ENCODE data around the gene MAGI3.
"Not testable (repeated sequence)": the region's sequence is repeated elsewhere in the genome, so short reads cannot be mapped to it uniquely, and the experiment has no call there.

The MAGI3 gene

DNA sequence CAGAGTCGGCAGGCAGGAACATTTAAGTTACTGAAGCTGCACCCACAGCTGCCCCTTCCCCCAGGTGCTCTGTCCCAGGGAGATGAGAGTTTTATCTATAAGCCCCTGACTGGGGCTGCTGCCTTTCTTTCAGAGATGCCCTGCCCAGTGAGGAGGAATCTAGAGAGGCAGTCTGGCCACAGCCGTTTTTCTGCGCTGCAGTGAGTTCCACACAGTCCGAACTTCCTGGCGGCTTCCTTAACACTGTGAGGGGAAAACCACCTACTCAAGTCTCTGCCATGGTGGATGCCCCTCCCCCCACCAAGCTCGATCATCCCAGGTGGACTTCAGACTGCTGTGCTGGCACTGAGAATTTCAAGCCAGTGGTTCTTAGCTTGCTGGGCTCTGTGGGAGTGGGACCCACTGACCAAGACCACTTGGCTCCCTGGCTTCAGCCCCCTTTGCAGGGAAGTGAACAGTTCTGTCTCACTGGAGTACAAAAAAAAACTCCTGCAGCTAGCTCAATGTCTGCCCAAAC, 185.5 kb downstream of the MAGI3 start:
- not testable (repeated sequence) for FAIRE-seq; DNase-seq (ENCODE audit: low spot score)

DNA sequence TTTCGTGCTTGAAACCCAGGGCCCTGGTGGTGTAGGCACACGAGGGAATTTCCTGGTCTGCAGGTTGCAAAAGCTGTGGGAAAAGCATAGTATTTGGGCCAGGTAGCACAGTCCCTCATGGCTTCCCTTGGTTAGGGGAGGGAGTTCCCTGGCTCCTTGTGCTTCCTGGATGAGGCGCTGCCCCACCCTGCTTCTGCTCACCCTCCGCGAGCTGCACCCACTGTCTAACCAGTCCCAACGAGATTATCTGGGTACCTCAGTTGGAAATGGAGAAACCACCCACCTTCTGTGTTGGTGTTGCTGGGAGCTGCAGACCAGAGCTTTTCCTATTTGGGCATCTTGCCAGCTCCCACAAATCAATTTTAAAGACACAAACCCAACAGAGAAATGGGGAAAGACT, 186.0 kb downstream of the MAGI3 start:
- no peak for DNase-seq (ENCODE audit: low spot score)
- FAIRE-seq = no peak

DNA sequence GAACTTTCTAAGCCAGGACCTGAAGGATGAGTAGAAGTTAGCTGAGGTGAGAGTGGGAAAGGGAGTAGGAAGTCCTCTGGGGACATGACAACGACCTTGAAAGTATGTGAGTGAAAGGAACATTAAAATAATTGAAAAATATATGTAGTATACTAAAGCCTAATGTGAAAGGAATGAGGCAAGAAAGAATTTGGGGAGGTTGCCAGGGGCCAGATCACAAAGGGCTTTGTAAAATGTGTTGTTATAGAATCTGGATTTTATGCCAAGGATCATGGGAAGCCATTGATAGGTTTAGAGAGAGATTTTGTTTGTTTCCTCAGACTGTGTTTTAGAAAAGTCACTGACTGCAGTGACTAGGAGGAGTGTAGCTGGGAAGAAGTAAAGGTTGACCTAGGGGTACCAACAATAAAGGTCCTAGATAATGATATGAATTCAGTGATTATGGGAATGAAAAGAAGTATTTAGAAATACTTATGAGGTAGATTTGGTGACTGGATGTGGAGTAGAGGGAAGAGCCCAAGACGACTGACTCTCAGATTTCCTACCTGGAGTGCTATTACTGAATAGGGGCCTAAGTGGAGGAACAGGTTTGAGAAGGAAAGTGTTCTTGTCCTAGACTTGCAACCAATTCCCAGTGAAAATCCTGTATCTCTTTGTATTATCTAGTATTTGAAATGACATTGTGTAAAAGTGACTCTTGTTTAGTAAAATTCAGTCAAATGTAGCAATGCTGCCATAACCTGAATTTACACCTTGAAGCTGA, 189.1 kb downstream of the MAGI3 start:
- no peak for FAIRE-seq
- DNase-seq (ENCODE audit: low spot score) = no peak

DNA sequence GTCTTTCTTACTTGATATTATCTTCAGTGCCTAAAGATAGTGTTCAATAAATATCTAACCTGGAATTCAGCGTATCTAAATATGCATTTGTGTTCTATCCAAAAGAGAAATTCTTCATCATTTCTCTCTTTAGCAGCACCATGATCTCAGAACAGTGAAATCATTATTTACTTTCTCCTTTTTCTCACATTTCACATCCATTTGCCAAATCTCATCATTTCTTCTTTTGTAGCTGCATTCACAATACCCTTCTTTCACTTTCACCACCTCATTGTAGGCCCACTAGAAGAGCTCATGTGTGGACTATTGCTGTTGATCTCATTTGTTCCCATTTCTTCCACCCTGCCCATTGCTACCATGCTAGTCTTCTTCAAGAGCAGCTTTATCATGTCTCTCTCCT, 191.0 kb downstream of the MAGI3 start:
- DNase-seq (ENCODE audit: low spot score) (no peak), FAIRE-seq (no peak)

DNA sequence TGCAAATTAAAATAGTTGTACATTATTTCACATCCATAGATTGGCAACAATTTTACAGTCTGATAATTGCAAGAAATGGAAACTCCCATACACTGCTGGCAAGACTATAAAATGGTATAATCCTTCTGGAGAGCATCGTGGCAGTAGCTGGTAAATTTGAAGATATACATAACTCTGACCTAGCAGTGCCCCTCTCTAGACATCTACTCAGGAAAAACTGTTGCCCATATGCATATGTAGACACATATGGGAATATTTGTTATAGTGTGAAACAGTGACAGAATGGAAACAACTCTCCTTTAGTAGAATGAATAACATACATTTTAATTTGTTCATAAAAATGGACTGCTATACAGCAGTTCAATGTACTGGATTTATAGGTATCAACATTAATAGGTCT, 191.8 kb downstream of the MAGI3 start:
- DNase-seq (ENCODE audit: low spot score) (no peak), FAIRE-seq (no peak)

DNA sequence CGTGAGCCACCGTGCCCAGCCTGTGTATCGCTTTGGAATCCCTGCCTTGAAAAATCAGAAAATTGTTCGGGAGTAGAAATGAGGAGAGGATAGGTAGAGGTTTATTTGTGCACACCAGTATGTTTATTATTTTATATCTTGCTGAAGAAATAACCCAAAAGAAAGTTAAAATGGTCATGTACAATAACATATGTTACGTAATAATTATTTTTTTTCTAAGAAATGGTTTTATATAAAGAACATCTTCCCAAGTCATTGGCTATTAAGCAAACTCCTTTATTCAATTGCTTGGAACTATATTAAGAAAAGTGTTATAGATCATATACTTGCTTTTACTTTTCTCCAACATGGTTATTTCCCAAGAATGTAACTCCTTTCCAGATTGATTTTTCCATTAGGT, 197.2 kb downstream of the MAGI3 start:
- no peak for FAIRE-seq
- DNase-seq (ENCODE audit: low spot score) = no peak

DNA sequence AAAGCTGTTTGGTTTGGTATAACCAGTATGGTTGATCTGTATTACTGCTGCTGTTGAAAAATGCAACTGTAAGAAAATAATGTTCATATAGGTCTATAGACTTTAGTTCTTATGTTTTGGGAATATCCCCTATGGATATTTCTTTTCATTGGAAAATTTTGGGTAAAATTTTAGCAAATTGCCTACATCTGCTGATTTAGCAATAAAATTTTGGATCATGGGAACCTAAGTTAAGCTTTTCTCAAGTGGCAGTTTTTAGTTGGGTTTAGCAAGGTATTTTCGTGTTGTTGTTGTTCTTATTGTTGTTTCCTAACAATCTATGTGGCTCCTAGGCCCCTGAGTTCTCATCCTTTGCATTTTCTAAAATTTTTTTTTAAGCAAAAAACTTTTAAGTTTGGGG, 201.9 kb downstream of the MAGI3 start:
- DNase-seq (ENCODE audit: low spot score) = no peak
- no peak for FAIRE-seq

DNA sequence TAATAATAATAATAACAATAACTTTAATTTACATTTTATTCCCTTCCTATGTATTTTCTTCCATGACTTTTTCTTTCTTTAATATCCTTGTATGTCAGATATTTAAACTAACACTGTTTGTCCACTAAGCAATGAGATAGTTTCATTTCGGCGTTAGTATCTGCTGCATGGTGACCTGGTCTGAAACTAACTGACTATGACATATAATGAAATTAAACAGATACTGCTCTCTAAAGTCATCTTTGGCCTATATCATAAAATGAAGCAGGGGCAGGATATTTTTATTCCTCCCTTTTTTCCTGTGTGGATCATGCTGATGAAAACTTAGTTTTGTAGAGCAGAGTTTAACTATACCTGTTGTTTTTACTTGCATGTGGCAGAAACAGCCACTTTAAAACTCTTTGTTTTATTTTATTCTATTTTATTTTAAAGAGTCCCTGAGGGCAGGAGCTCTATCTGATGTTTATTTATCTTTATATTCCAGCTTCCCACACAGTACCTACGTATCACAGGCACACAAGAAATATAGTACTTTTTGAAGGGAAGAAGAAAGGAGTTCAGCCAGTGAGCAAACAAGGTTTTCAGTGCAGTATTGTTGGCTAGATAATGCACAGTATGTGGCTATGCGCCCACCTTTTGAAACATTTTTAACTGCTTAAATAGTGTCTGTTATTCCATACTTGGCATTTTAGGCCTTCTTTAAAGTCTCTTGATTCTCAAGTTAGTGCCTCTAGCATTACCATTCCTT, 203.4 kb downstream of the MAGI3 start:
- DNase-seq (ENCODE audit: low spot score) (no peak), FAIRE-seq (no peak)

DNA sequence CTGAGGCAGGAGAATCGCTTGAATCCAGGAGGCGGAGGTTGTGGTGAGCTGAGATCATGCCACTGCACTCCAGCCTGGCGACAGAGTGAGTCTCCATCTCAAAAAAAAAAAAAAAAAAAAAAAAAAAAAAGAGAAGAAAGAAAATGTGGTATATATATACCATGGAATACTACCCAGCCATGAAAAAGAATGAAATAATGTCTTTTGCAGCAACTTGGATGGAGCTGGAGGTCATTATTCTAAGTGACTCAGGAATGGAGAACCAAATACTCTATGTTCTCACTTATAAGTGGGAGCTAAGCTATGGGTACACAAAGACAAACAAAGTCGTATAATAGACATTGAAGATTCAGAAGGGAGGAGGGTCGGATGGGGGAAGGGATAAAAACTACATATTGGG, 214.2 kb downstream of the MAGI3 start:
- DNase-seq (ENCODE audit: low spot score); FAIRE-seq: not testable (repeated sequence)

DNA sequence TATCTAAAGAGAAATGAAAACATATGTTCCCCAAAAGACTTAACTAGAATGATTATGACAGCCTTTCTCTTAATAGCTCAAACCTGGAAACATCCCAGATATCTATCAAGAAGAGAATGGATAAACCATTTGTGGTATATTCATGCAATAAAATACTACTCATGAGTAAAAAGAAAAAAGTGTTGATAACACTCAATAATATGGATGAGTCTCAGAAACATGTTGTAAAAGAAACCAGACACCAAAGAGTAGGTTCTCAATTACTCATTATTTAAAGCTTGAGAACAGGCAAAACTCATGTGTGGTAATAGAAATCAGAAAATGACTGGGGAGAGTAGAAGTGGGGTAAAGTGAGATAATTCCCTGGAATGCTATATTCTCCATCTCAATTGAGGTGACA, 214.8 kb downstream of the MAGI3 start:
- DNase-seq (ENCODE audit: low spot score) = no peak

DNA sequence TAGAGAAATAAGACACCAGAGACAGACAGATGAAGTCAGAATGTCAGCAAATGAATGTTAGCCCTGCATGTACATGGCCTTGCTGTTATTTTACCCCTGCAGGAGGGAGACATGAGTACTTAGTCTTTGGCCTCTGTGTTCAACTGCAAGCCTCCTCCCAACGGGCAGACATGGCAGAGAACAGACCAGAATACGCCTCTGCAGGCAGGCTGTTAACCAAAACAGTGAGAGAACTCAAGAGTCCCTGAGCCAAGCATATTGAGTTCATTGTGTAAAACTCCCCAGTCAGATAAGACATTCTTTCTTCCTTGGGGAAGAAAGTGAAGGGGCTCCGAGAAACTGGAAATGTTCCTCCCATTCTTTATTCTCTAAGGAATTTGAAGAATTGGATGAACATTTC, 218.1 kb downstream of the MAGI3 start:
- FAIRE-seq (no peak), DNase-seq (ENCODE audit: low spot score) (no peak)

More for the DNA sequence above, 214.8 kb downstream of the MAGI3 start:
- no peak for FAIRE-seq

DNA sequence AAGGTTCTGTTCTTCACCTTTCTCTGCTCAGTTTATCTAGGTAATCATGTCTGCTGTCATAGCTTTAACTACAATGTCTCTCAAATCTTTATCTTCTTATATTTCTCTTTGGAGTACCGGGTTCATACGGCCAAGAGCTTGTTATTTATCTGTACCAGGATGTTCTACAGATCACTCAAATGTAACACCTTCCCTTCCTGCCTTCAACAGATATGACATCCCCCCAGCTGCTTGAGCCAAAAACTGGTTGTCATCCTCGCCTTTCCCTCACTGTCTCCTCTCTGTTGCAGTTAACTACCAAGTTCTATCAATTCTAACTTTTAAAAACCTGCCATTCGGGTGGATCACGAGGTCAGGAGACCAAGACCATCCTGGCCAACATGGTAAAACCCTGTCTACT, 220.1 kb downstream of the MAGI3 start:
- FAIRE-seq = no peak
- no peak for DNase-seq (ENCODE audit: low spot score)

DNA sequence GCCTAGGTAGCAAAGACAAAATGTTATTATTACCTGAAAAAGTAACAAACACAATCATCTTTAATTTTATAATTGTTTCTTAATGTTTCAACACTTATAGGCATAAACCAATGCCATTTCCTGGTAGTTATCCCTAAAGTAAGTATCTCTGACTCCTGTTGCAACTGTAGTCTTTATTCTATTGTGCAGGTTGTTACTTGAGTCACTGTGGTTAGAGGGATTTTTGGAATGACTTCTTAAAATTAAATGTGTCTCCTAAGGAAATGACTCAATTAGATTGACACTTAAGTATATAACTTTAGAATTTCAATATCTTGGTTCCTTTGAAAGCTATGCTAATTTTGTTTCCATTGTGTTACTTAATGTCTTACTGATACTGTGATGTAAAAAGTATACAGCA, 225.1 kb downstream of the MAGI3 start:
- DNase-seq (ENCODE audit: low spot score) (no peak), FAIRE-seq (no peak)

DNA sequence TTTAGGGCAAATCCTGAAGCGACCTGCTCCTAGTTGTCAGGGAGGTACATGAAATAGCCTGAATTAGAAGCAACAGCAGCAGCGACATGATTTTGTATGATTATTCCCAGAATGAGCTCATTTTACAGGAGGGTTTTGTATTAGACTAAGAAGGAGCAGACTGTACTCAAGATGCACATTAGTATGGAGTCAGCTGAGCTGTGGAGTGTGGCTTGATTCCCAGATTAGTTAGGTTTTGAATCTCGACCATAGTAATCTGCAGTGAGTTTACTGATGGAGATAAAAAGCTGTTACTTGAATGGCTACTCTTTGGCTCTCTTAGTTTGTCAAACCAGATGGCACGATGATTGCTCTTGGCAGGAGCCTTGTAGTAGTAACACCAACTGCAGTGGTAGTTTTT, 225.8 kb downstream of the MAGI3 start:
- no peak for FAIRE-seq
- DNase-seq (ENCODE audit: low spot score) = no peak

DNA sequence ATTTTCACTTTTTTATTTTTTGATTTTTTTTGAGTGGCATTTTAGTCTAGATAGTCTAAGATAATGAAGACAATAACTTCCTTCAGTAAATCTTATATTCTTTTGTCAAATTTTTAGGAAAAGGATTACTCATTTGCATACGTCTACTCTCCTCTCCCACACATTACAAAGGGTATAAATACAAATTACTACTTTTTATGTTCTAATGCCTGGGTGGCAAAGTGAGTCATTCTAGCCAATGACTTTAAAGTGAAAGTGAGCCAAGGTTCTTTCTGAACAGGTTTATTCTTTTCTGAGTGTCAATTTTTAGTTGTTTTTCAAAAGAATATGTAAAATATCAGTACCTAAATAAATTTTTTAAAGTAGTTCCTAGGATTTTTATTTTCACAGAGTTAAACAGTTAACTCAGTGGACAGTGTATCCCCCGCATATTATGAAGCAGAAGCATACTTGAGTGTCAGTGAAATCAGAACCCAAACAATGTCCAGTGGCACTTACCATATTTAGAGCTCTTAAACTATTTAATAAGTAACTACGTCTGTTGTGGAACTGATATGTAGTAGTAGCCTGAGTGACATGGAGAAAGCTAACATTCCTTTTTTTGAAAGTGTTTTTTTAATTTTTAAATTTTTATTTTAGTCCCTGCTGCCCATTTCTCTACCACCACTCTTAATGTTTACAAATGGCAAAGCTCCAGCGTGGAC, 227.3 kb downstream of the MAGI3 start:
- DNase-seq (ENCODE audit: low spot score) (no peak), FAIRE-seq (no peak)

DNA sequence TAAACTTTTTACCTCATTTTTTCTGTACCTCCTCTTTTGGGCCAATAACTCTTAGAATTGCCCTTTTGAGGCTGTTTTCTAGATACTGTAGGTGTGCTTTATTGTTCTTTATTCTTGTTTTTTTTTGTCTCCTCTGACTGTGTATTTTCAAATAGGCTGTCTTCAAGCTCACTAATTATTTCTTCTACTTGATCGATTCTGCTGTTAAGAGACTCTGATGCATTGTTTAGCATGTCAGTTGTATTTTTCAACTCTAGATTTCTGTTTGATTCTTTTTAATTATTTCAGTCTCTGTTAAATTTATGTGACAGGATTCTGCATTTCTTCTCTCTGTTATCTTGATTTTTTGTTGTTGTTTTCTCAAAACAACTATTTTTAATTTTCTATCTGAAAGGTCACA, 238.7 kb downstream of the MAGI3 start:
- FAIRE-seq = no peak
- DNase-seq (ENCODE audit: low spot score) = no peak

DNA sequence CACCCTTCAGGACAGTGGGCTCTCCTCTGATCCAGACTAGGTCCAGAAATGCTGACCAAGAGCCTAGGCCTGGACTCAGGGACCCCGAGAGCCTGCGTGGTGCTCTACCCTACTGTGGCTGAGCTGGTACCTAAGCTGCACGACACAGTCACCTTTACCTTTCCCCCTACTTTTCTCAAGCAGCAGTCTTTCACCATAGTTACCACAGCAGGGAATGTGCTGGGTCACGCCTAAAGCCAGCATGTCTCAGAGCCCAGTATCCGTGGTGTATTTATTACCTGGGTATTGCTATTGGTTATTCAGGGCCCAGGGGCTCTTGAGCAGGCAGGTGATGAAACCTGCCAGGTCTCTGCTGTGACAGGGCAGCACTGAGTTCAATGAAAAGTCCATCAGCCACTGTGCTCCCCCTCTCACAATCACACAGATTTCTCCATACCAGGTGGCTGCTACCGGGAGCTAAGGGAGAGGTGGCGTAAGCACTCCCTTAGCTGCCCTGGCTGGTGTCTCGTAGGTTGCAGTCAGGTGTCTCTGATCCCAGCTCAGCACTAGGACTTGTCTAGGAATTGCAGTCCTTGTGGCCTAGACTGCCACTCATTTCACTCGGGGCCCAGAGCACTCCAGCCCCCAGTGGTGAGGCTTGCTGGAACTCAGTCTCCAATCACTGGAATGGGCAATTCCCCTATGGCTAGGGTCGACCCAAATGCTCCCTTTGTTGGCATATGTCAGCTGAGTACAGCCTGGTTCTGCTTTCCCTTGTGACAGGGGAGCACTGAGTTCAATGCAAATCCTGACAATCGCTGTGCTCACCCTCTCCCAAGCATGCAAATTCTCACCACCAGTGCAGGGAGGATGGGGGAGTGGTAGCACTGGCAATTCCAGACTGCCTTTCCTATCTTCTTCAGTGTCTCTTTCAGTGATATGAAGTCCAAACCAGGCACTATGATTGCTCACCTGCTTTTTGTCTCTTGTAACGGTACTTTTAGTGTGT, 240.3 kb downstream of the MAGI3 start:
- FAIRE-seq (peak; percentile 42), DNase-seq (ENCODE audit: low spot score) (no peak)

DNA sequence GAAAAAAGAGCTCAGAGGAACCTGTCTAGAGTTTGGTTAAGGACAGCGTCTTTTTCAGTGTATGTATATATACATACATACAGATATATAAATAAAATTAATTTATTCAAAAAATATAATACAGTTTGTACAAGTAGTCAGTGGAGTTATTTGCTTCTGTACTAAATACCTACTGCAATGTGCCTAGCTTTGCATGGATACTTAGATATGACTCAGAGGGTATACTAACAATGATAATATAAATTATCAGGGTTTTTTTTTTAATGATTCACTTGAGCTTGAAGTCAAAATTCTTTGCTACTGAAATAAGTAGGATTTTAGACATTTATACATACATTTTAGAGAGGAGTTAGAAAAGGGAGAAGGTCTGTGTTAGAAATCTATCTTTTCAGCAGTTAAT, 251.1 kb downstream of the MAGI3 start:
- DNase-seq (ENCODE audit: low spot score) (no peak), FAIRE-seq (no peak)

DNA sequence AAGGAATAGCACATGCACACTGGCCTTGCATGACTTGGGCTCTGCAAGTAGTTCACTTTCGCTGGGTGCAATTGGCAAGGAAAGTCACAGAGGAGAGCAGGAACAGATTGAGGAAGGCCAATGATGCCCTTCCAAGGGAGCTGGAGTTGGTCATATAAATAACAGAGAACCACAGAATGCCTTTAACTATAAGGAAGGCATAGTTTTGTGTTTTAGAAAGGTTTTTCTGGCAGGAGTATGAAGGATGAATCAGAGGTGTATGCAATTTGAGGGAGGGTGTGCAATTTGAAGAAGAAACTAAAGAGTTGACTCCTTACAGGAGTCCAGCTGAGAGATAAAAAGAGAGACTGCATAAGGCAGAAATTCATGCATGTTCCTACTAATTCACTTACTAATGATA, 256.8 kb downstream of the MAGI3 start:
- no peak for DNase-seq (ENCODE audit: low spot score)

DNA sequence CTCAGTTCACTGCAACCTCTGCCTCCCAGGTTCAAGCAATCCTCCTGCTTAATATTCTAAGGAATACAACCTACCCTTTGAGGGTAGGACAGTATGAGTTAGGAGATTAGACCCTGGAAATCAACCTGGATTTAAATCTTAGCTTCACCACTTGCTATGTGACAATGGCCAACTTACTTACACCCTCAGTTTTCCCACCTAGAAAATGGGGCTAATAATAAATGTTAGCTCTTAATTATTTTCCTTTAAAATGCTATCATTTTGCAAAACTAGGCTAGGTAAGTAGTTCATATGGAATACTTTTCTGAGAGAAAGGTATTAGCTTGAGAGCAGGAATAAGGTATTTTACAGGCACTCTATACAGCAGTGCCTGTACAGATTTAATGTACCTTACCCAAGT, 258.2 kb downstream of the MAGI3 start:
- FAIRE-seq (no peak), DNase-seq (ENCODE audit: low spot score) (no peak)

More for the DNA sequence above, 256.8 kb downstream of the MAGI3 start:
- FAIRE-seq = no peak

DNA sequence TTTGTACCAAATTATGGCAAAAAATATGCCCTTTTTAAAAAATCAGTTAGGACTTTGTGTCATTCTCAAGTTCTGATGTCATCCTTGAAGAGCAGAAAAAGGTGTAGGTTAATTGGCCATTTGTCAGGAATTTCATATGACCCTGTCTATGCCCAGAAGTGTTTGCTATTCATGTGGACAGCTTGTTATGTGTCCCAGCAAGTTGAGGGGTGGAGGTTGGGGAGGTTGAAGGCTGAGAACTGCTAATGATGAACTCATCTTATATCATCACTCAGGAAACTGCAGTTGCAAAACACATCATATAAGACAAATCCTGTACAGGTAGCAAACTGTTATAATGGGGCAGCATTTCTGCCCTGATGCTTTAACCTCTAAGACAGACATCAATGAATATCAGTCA, 262.5 kb downstream of the MAGI3 start:
- DNase-seq (ENCODE audit: low spot score) = no peak
- FAIRE-seq = no peak

All from urothelium cell line (cell line).